GM12892 (cell line): ENCODE results near the gene RAD23B.

Experiments
- DNase-seq: peaks from one replicate; pipeline ENCODE4 v3.0.0; 2011; ENCODE audit not compliant: insufficient read length
- FAIRE-seq: peaks from 2 replicates; lab custom pipeline; 2011; peaks lifted over from hg19 to GRCh38; lab: Jason Lieb, UNC
- POLR2A ChIP-seq: IDR thresholded peaks from 2 replicates; pipeline ENCODE4 v1.6.1; 2011; ENCODE audit warnings: low read depth, low read length, control low read depth
- POLR2AphosphoS5 ChIP-seq: IDR thresholded peaks from 2 replicates; pipeline ENCODE4 v1.6.1; 2011; ENCODE audit warnings: low read depth, low read length, control low read depth
- TAF1 ChIP-seq: IDR thresholded peaks from 2 replicates; pipeline ENCODE4 v1.6.1; 2011; ENCODE audit warnings: low read depth, mild to moderate bottlenecking, control low read depth, low read length, borderline replicate concordance

The RAD23B gene

DNA sequence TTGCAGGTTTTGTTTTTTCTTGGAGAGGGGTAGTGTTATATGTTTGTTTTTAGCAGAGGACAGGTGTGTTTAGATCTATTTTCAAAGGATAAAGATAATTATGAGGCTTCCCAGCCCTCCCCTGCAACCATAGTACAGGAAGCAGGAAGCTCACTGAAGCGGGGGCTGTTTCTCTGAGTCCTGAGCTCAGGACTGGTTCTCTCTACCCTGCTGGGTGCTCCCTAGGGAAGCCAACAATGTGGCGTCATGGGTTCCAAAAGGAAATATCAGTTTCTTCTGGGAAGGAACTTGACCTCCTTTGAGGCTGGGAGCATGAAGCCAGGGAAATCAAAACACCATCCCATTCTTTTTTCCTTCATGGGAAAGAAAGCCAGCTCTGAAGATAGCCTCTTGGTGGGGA is 62.2 kb downstream of the RAD23B start:
- no peak for FAIRE-seq
- DNase-seq, result no peak

DNA sequence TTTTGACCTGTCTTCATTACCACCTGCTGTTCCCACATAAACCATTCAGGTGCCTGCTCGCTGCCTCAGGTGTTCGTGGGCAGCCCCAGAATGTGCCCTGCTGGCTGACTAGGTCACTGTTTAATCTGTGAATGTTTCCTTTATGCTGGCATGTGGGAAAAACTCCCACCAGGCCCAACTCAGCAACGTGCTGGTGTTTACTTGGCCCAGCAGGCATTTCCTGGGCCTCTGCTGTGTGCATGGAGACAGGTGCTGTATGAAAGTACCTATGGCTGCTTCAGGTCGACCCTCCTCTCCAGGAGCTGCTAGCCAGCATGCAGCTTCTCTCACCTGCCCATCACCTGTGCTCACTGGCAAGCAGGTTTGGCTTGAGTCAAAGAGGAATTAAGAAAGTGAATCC is 65.8 kb downstream of the RAD23B start:
- DNase-seq (no peak), FAIRE-seq (no peak)
- TF ChIP-seq TAF1 (no peak), POLR2A (no peak), POLR2AphosphoS5 (no peak)

More for the DNA sequence above, 62.2 kb downstream of the RAD23B start:
- TF ChIP-seq POLR2A, result no peak
- TF ChIP-seq TAF1, result no peak
- TF ChIP-seq POLR2AphosphoS5, result no peak

DNA sequence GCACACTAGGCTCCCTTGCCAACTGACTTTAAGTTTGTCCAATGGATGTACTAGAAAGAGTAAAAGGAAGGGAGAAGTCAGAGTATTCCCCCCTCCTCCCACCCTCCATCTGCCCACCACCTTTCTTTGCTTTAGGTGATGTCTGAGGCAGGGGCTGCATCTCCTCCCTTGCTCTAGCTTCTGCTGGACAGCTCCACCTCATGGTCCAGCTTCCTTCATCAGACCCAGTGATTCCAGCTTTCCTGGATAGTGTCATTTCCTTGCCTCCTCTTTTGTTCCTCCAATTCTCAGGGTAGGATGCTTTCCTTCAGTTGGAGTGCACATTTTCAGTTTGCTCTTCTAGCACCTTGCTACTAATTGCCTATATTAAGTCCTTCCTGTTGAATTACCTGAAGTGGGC is 67.4 kb downstream of the RAD23B start:
- no peak for TF ChIP-seq POLR2A
- no peak for TF ChIP-seq POLR2AphosphoS5
- no peak for TF ChIP-seq TAF1
- no peak for DNase-seq
- FAIRE-seq, result no peak

DNA sequence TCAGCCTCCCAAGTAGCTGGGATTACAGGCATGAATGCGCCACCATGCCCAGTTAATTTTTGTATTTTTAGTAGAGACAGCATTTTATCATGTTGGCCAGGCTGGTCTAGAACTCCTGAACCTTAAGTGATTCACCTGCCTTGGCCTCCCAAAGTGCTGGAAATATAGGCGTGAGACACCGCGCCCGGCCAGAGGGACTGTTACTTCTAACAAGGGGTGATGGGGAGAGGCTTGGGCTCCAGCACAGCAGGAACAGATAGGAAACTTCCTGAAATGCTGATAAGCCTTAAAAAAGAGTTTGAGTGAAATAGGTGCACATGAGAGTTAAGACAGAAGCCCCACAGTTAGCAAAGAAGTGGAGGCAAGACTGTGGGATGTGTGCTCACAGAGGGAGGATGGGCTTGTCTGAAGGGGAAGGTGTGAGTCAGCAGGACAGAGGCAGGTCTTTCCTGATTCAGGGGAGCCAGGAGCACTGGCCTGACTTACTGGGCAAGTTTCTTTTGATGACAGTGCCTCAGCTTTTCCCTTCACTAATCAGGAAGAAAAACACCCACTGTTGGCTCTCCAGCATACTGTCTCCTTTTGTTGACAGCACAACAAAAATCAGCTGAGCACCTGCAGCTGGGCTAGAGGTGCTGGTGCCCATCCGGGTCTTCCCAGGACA is 68.4 kb downstream of the RAD23B start:
- FAIRE-seq (no peak), DNase-seq (no peak)
- TF ChIP-seq POLR2AphosphoS5 (no peak), POLR2A (no peak), TAF1 (no peak)

DNA sequence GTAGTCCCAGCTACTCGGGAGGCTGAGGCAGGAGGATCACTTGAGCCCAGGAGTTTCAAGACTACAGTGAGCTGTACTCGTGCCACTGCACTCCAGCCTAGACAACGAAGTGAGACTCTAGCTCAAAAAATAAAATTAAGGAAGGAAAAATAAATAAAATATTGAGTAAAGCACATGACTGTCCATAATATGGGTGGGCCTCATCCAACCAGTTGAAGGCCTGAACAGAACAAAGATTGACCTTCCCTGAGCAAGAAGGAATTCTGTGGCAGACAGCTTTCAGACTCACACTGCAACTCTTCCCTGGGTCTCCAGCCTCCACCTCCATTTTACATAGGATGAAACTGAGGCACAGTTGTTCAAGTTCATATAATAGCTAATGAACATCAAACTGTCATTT is 72.3 kb downstream of the RAD23B start:
- TF ChIP-seq POLR2AphosphoS5, result no peak
- TF ChIP-seq POLR2A, result no peak
- TF ChIP-seq TAF1, result no peak
- DNase-seq, result no peak
- FAIRE-seq, result no peak

DNA sequence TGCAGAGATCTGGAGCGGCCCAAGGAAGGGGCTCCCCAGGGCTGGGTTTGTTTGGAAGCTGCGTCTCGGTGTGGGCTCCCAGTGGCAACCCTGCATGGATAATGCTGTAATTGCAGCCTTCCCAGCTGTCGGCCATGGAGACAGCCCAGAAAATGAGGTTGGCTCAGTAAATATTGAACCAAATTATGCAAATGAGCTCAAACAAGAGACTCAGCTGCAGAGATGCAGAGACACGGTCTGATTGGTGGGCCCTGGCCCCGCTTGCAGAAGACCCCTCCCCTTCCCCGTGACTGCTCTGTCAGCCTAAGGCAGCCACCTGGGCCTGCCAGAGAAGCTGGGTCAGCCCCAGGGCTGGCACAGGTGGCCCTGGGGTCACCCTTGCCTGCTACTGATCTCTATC is 75.9 kb downstream of the RAD23B start:
- no peak for TF ChIP-seq POLR2AphosphoS5
- TF ChIP-seq POLR2A, result no peak
- TF ChIP-seq TAF1, result no peak
- FAIRE-seq (no peak), DNase-seq (no peak)

DNA sequence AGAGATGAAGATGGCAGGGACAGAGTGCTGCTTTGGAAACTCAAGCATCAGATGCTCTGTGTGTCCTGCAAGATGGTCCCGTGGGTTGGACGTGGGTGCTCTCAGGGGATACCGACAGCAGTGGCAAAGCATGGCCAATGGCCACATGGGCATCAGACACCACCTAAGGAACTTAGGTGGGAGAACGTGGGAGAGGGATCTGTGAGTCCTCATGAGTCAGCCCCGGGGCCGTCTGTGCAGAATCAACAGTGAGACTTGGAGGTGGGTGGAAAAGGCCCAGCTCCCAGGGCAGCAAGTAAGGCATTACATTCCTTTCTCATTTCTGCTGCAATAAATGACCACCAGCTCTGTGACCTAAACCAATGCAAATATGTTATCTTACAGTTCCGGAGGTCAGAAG is 77.0 kb downstream of the RAD23B start:
- DNase-seq (no peak), FAIRE-seq (no peak)
- TF ChIP-seq POLR2AphosphoS5 (no peak), TAF1 (no peak), POLR2A (no peak)

DNA sequence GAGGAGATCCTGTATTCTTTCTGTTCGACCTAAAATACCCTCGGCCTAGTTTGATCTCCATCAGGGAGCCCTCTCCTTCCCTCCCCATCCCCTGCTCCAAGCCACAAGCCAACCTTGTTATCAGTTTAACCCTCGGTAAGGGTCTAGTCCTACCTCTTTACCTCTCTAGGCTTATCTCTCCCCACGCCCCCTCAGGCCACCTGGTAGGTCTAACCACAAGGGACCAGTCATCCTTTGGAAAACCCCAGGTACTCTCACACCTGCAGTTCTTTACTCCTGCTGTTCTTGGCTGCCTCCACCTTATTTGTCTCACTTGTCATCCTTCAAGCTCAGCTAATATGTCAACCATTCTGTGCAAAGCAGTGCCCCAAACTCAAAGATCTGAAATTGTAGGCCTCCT is 78.7 kb downstream of the RAD23B start:
- FAIRE-seq (no peak), DNase-seq (no peak)
- TF ChIP-seq POLR2A (no peak), TAF1 (no peak), POLR2AphosphoS5 (no peak)

DNA sequence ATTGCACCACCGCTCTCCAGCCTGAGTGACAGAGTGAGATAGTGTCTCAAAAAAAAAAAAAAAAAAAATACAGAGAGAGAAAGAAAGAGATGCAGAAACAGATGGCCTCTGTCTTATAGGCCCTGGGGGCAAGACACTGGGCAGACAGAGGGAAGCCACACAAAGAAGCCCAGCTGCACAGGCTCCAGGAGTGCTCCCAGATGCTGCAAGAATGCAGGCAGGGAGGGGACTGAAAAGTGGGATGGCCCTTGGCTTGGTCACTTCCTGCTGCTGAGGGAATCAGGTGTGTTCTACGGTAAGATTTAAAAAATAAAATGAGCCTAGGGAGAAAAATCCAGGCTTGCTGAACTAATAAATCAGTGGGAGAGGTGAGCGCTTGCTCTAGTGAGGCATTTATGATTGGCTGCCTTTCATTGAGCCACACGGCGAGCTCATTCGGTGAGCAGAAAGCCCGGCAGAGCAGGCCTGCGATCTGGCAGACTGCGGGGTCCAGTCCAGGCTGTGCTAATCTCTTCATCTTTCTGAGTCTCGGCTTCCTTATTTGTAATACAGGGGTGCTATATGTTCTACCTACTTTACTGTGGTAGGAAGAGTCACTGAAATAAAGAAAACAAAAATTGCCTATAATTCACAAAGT is 80.6 kb downstream of the RAD23B start:
- FAIRE-seq, result no peak

DNA sequence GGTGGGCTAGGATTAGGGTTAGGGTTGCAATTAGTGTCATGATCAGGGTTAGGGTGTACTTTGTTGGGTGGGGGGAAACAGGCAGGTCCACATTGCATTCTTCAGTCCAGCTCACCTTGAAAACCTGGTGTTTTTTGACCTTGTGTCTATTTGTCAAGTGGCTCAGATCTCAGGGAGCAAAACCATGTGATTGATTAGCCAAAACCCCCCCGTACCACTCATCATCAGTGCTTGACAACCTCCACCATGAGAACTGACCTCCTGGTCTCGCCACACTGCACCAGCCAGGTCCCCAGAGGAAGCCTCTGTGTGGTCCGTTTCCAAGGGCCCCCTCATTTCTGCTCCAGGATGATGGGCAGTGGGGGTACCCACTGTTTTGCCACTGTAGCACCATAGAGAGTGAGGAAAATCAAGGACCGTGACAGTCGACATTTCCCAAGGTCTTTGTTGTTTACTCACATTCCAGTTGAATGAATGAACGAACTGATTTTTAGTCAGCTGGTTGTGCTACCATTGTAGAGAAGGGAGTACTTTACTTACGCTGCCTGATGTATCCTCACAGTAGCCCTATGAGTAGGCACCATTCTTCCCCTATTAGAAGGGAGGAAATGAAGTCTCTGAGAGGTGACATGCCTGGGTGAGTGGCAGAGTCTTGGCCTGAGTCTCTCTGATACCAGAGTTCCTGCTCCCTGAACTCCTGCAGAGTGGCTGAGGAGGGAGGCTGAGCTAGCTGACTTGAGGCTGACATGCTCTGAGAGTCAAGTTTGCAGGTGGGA is 84.8 kb downstream of the RAD23B start:
- TF ChIP-seq TAF1 (no peak), POLR2A (no peak), POLR2AphosphoS5 (no peak)
- FAIRE-seq (no peak), DNase-seq (no peak)

More for the DNA sequence above, 80.6 kb downstream of the RAD23B start:
- TF ChIP-seq POLR2AphosphoS5 (no peak), TAF1 (no peak), POLR2A (no peak)
- DNase-seq, result no peak

DNA sequence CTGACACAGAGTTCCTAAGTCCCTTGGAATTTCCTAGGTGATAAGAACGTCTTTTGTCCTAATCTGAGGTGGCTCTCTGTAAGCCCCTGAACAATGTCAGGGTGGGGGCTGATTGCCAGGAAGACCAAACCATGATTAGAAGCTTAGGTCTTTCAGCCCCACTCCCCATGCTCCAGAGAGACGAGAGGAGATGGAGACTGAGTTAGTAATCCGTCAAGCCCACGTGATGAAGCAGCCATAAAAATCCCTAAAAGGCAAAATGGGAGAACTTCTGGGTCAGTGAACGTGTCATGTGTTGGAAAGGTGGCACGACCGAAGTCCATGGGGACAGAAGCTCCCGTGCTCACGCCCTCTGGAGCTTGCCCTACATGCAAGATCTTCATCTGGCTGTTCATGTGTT is 85.6 kb downstream of the RAD23B start:
- TF ChIP-seq POLR2AphosphoS5 (no peak), TAF1 (no peak), POLR2A (no peak)
- DNase-seq (no peak), FAIRE-seq (no peak)

DNA sequence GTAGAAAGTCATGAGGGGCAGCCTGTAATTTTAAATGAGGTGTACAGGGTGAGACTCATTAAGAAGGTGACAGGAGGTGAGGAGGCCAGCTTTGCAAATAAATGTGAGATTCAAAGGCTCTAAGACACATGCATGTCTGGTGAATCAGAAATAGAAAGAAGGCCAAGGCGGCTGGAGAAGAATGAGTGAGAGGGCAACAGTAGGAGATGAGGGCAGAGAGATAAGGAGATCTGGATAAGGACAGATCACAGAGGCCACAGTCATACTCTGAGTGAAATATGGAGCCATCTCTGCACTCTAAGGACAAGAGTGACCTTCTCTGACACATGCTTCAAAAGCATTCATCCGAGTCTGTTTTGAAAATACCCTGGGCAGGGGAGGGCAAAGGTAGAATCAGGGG is 90.7 kb downstream of the RAD23B start:
- no peak for TF ChIP-seq POLR2AphosphoS5
- TF ChIP-seq TAF1, result no peak
- no peak for TF ChIP-seq POLR2A
- FAIRE-seq, result no peak
- no peak for DNase-seq
